ENCODE measurements around the gene CDO1.

CDO1 gene

DNA sequence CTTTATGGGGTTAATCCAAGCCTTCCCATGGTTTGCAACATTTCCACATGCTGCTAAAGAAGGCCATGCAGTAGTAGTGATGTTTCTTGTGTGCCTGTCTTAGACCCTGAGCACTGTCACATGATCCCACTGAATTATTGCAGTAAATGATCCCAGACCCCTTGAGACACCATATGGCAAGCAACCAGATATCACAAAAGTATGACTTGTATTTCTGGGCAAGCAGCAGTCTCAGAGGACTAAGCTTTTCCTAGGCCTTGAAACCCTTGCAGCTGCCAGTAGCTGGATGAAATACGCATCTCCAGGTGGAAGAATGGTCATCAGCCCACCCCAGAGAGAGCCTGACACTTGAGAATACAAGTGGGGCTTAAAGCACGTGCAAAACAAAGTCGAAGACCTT is 41.8 kb downstream of the CDO1 start:
- Histone ChIP-seq H3K79me2 (ENCODE audit: insufficient read depth, low read length) (no peaks in the 10 kb centered on the region), H3F3A (ENCODE audit: insufficient read depth, low read length) (no peaks in the 10 kb centered on the region), H3K27ac (ENCODE audit: low read depth, low read length, poor library complexity, severe bottlenecking) (no peak overlapping the region), H3K9me3 (ENCODE audit: low read length) (no peaks in the 10 kb centered on the region), H4K20me1 (ENCODE audit: insufficient read depth, low read length) (no peaks in the 10 kb centered on the region), H3K4me1 (ENCODE audit: insufficient read depth, low read length, severe bottlenecking) (no peaks in the 10 kb centered on the region), H3K9ac (ENCODE audit: low read length) (no peak overlapping the region), H3K36me3 (ENCODE audit: insufficient read depth, low read length) (no peaks in the 10 kb centered on the region), H3K9me2 (ENCODE audit: low read depth, low read length) (no peaks in the 10 kb centered on the region), H3K4me3 (ENCODE audit: low read depth, low read length, poor library complexity, severe bottlenecking) (no peak overlapping the region), H3K27me3 (ENCODE audit: insufficient read depth, low read length) (no peaks in the 10 kb centered on the region), H2AFZ (ENCODE audit: low read length) (no peak overlapping the region), H3K4me2 (ENCODE audit: low read length) (no peak overlapping the region)
- no peak for TF ChIP-seq EZH2 (IDR thresholded peaks at IDR 0.05; ENCODE audit: borderline replicate concordance, low read length)
- TF ChIP-seq, protein P1, sequence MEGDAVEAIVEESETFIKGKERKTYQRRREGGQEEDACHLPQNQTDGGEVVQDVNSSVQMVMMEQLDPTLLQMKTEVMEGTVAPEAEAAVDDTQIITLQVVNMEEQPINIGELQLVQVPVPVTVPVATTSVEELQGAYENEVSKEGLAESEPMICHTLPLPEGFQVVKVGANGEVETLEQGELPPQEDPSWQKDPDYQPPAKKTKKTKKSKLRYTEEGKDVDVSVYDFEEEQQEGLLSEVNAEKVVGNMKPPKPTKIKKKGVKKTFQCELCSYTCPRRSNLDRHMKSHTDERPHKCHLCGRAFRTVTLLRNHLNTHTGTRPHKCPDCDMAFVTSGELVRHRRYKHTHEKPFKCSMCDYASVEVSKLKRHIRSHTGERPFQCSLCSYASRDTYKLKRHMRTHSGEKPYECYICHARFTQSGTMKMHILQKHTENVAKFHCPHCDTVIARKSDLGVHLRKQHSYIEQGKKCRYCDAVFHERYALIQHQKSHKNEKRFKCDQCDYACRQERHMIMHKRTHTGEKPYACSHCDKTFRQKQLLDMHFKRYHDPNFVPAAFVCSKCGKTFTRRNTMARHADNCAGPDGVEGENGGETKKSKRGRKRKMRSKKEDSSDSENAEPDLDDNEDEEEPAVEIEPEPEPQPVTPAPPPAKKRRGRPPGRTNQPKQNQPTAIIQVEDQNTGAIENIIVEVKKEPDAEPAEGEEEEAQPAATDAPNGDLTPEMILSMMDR (IDR thresholded peaks at IDR 0.05; ENCODE audit: low read length), result no peak

DNA sequence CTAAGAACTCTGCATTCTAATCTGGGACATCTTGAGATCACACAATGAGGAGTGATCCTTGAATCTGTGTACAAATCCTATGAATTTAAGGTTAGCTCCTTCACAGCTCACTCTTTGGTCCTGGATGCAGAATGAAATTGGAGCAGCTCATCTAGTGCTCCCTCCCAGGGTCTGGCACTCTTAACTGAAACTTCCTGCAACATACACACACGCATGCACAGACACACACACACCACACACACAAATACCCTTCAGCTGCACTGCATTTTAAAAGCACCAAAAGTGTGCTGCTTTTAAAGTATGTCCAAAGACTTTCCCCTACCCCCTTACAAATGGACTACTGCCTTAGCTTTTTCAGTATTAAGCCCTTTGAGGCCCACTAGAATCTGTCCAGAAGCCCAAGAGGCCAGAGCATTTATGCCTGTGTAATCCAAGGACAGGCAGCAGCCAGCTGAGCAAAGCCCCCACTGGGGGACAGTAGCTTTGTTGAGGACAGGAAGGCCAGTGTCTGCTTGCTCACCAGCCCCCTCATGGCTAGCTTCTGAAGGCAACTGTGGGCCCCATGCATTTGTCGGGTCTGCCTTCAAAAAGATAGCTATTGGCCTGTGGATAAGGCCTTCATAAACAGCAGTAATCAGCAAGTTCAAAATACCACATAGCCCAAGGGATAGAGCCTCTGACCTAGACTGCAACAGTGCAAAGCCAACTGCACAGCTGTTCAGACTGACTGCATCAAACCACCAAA is 43.6 kb downstream of the CDO1 start:
- Histone ChIP-seq H3K4me1 (ENCODE audit: insufficient read depth, low read length, severe bottlenecking) (no peaks in the 10 kb centered on the region), H3F3A (ENCODE audit: insufficient read depth, low read length) (no peaks in the 10 kb centered on the region), H3K9ac (ENCODE audit: low read length) (no peak overlapping the region), H3K9me2 (ENCODE audit: low read depth, low read length) (no peaks in the 10 kb centered on the region), H4K20me1 (ENCODE audit: insufficient read depth, low read length) (no peaks in the 10 kb centered on the region), H3K9me3 (ENCODE audit: low read length) (no peaks in the 10 kb centered on the region), H2AFZ (ENCODE audit: low read length) (no peak overlapping the region), H3K36me3 (ENCODE audit: insufficient read depth, low read length) (no peaks in the 10 kb centered on the region), H3K27ac (ENCODE audit: low read depth, low read length, poor library complexity, severe bottlenecking) (no peak overlapping the region), H3K4me2 (ENCODE audit: low read length) (no peak overlapping the region), H3K27me3 (ENCODE audit: insufficient read depth, low read length) (no peaks in the 10 kb centered on the region), H3K79me2 (ENCODE audit: insufficient read depth, low read length) (no peaks in the 10 kb centered on the region), H3K4me3 (ENCODE audit: low read depth, low read length, poor library complexity, severe bottlenecking) (no peak overlapping the region)
- TF ChIP-seq, protein P1 (IDR thresholded peaks at IDR 0.05; ENCODE audit: low read length), result no peak
- TF ChIP-seq EZH2 (IDR thresholded peaks at IDR 0.05; ENCODE audit: borderline replicate concordance, low read length), result no peak

DNA sequence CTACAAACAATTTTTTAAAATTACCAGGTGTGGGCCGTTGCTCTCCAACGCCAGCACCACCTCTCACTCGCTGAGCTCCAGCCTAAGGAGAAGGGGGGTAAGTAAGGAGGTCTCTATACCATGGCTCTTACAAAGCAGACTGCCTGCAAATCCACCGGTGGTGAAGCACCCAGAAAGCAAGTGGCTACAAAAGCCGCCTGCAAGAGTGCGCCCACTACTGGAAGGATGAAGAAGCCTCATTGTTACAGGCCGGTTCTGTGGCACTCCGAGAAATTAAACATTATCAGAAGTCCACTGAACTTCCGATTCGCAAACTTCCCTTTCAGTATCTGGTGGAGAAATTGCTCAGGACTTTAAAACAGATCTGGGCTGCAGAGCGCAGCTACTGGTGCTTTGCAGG is 46.0 kb downstream of the CDO1 start:
- Histone ChIP-seq H3K36me3 (ENCODE audit: insufficient read depth, low read length) (no peaks in the 10 kb centered on the region), H3K79me2 (ENCODE audit: insufficient read depth, low read length) (no peaks in the 10 kb centered on the region), H3K27me3 (ENCODE audit: insufficient read depth, low read length) (no peaks in the 10 kb centered on the region), H3K27ac (ENCODE audit: low read depth, low read length, poor library complexity, severe bottlenecking) (no peak overlapping the region), H3K9me2 (ENCODE audit: low read depth, low read length) (no peaks in the 10 kb centered on the region), H3K9ac (ENCODE audit: low read length) (no peak overlapping the region), H3K9me3 (ENCODE audit: low read length) (no peaks in the 10 kb centered on the region), H2AFZ (ENCODE audit: low read length) (no peak overlapping the region), H4K20me1 (ENCODE audit: insufficient read depth, low read length) (no peaks in the 10 kb centered on the region), H3F3A (ENCODE audit: insufficient read depth, low read length) (no peaks in the 10 kb centered on the region; the same call in 1 of the 2 replicates), H3K4me2 (ENCODE audit: low read length) (no peak overlapping the region), H3K4me3 (ENCODE audit: low read depth, low read length, poor library complexity, severe bottlenecking) (no peak overlapping the region), H3K4me1 (ENCODE audit: insufficient read depth, low read length, severe bottlenecking) (no peaks in the 10 kb centered on the region)
- TF ChIP-seq, protein P1 (IDR thresholded peaks at IDR 0.05; ENCODE audit: low read length), result peak; percentile 79
- TF ChIP-seq EZH2 (IDR thresholded peaks at IDR 0.05; ENCODE audit: borderline replicate concordance, low read length), result no peak
